ENCODE measurements around the gene EVI5.

DNA sequence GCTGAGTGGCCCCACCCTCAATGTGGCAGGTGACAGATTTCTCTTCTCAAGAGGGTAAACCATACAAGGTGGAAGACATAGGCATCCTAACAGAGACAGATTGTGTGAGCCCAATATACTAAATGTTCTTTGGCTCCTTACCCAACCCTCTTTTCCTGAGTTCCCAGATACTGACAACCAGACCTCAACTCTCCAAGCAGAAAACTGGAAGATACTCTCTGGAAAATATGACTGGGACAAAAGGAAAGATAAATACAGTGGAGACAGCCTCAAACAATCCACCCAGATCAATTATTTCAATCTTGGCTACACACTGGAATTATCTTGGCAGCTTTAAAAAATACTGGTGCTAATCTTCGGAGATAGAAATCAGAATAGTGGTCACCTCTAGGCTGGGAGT lies 6.5 kb downstream of the EVI5 start:
- TF ChIP-seq, protein P1, sequence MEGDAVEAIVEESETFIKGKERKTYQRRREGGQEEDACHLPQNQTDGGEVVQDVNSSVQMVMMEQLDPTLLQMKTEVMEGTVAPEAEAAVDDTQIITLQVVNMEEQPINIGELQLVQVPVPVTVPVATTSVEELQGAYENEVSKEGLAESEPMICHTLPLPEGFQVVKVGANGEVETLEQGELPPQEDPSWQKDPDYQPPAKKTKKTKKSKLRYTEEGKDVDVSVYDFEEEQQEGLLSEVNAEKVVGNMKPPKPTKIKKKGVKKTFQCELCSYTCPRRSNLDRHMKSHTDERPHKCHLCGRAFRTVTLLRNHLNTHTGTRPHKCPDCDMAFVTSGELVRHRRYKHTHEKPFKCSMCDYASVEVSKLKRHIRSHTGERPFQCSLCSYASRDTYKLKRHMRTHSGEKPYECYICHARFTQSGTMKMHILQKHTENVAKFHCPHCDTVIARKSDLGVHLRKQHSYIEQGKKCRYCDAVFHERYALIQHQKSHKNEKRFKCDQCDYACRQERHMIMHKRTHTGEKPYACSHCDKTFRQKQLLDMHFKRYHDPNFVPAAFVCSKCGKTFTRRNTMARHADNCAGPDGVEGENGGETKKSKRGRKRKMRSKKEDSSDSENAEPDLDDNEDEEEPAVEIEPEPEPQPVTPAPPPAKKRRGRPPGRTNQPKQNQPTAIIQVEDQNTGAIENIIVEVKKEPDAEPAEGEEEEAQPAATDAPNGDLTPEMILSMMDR (IDR thresholded peaks at IDR 0.05; ENCODE audit: low read length): no peak
- TF ChIP-seq EZH2 (IDR thresholded peaks at IDR 0.05; ENCODE audit: borderline replicate concordance, low read length): no peak

Data from OCI-LY1 (cell line).